ENCODE data around the gene MALSU1. TPM values are rescaled to one million over a fixed set of nuclear protein-coding genes. Genes with fewer than 3 reads are reported as not detected.

The MALSU1 gene
- total and polyA plus RNA-seq, 2 of the 13 experiments (the other 11 are each of a cell fraction or from before 2014, with no cell fraction given), result 72.0 to 141 TPM

DNA sequence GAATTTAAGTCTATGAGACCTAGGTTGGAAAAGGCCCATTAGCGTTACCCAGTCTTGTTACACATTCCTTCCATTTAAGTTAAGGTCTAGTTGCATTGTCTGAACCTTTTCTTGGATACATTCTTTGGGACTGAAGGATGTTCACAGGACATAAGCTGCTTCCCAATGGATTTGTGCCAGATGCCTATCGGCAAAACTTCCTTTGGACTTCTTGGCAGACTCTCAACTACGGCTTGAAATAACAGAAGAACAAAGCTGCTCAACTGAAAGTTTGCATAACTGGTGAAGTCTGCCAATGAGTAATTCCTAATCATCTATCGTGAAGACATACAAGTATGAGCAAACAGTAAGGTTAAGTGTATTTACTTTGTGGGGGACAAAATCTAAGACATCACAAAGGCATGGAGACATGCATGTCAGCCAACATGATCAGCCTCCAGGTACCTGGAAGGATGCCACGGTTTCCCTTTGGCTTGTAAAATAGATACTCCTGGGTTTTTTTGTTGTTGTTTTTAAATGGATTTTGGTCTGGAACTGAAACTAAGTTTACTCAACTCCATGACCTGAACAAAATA, 35.4 kb downstream of the MALSU1 start (continued):
- TF ChIP-seq ZNF609 (CRISPR knock-in tag; IDR thresholded peaks at IDR 0.05; ENCODE audit: borderline replicate concordance) (peak; percentile 96), KLF13 (CRISPR knock-in tag; IDR thresholded peaks at IDR 0.05) (no peak), PLRG1 (conservative IDR thresholded peaks at IDR 0.05) (no peak), ZNF710 (CRISPR knock-in tag; IDR thresholded peaks at IDR 0.05; ENCODE audit: borderline replicate concordance) (peak; percentile 42; the same call in 1 of the 2 replicates), ZBTB21 (CRISPR knock-in tag; IDR thresholded peaks at IDR 0.05) (peak; percentile 43; the same call in 1 of the 2 replicates), MIER2 (CRISPR knock-in tag; IDR thresholded peaks at IDR 0.05) (peak; percentile 78), MYNN (CRISPR knock-in tag; IDR thresholded peaks at IDR 0.05; ENCODE audit: low read depth) (no peak), DNMT3B (CRISPR knock-in tag; conservative IDR thresholded peaks at IDR 0.05) (0 out of 2 replicates have a peak, but pooled peaks have one; percentile 74), HIVEP1 (CRISPR knock-in tag; IDR thresholded peaks at IDR 0.05) (no peak), HNF1A (IDR thresholded peaks at IDR 0.05; ENCODE audit: low read depth) (peak; percentile 84), HNF1A (CRISPR knock-in tag; IDR thresholded peaks at IDR 0.05; ENCODE audit: borderline replicate concordance) (peak; percentile 91), ZFP90 (CRISPR knock-in tag; IDR thresholded peaks at IDR 0.05; ENCODE audit: borderline replicate concordance) (no peak), TCF7 (IDR thresholded peaks at IDR 0.05; ENCODE audit: low read depth) (peak; percentile 92), NFKBIZ (CRISPR knock-in tag; IDR thresholded peaks at IDR 0.05) (peak; percentile 93; the same call in 1 of the 2 replicates), MED8 (CRISPR knock-in tag; IDR thresholded peaks at IDR 0.05; ENCODE audit: insufficient replicate concordance) (peak; percentile 60), SKI (IDR thresholded peaks at IDR 0.05; ENCODE audit: partially characterized antibody) (peak; percentile 85)
